ENCODE results near the gene UPB1.

Gene UPB1

GRCh38 chr22:24554313-24555164 is 59.4 kb downstream of the UPB1 start, which contains the start of gene GUCD1:
Gene GUCD1, minus strand, starts transcription at chr22:24555138. Its CDS starts 147 bp downstream, at chr22:24554991.
- Histone ChIP-seq H3K9me2 (replicated peaks; ENCODE audit: control insufficient read depth, low read length) (no peaks in the 10 kb centered on the region), H3K27ac (ENCODE audit: low read depth, low read length) (peak within 1 kb of the TSS; percentile 87), H3K4me3 (ENCODE audit: low read length) (peak within 1 kb of the TSS; percentile 92), H4K20me1 (ENCODE audit: control insufficient read depth, insufficient read depth, low read depth, low read length) (peaks cover 34% of the 10 kb centered on the region), H3K79me2 (ENCODE audit: control insufficient read depth, low read length) (peaks cover 95% of the 10 kb centered on the region), H3F3A (ENCODE audit: control insufficient read depth, insufficient read depth) (peaks cover 5% of the 10 kb centered on the region), H3K9me3 (ENCODE audit: control insufficient read depth, insufficient read depth, low read length) (no peaks in the 10 kb centered on the region), H3K36me3 (ENCODE audit: control insufficient read depth, low read length) (peaks cover 77% of the 10 kb centered on the region), H3K4me2 (ENCODE audit: low read length) (peak within 1 kb of the TSS; percentile 78), H3K27me3 (ENCODE audit: control insufficient read depth, low read length) (no peaks in the 10 kb centered on the region), H3K4me1 (ENCODE audit: control insufficient read depth, low read length) (peaks cover 51% of the 10 kb centered on the region)
- no peak for TF ChIP-seq CTCF (IDR thresholded peaks at IDR 0.05; ENCODE audit: low read depth, low read length, poor library complexity, severe bottlenecking)
- no peak for TF ChIP-seq EZH2phosphoT487 (IDR thresholded peaks at IDR 0.05; ENCODE audit: borderline replicate concordance, low read length)

GRCh38 chr22:24555165-24556039 is 60.3 kb downstream of the UPB1 start, which contains the start of gene SNRPD3:
Gene SNRPD3, plus strand, starts transcription at chr22:24555999. Its CDS starts 1,676 bp downstream, at chr22:24557675.
- H3F3A ChIP-seq (ENCODE audit: control insufficient read depth, insufficient read depth), result peaks cover 5% of the 10 kb centered on the region
- H3K9me2 ChIP-seq (replicated peaks; ENCODE audit: control insufficient read depth, low read length), result no peaks in the 10 kb centered on the region
- H4K20me1 ChIP-seq (ENCODE audit: control insufficient read depth, insufficient read depth, low read depth, low read length), result peaks cover 34% of the 10 kb centered on the region
- peaks cover 53% of the 10 kb centered on the region for H3K4me1 ChIP-seq (ENCODE audit: control insufficient read depth, low read length)
- TF ChIP-seq EZH2phosphoT487 (IDR thresholded peaks at IDR 0.05; ENCODE audit: borderline replicate concordance, low read length) (no peak), CTCF (IDR thresholded peaks at IDR 0.05; ENCODE audit: low read depth, low read length, poor library complexity, severe bottlenecking) (no peak)
- peak within 1 kb of the TSS; percentile 92 for H3K4me3 ChIP-seq (ENCODE audit: low read length)
- H3K4me2 ChIP-seq (ENCODE audit: low read length), result peak within 1 kb of the TSS; percentile 78
- H3K9me3 ChIP-seq (ENCODE audit: control insufficient read depth, insufficient read depth, low read length), result no peaks in the 10 kb centered on the region
- H3K79me2 ChIP-seq (ENCODE audit: control insufficient read depth, low read length), result peaks cover 95% of the 10 kb centered on the region
- H3K27me3 ChIP-seq (ENCODE audit: control insufficient read depth, low read length), result no peaks in the 10 kb centered on the region
- H3K36me3 ChIP-seq (ENCODE audit: control insufficient read depth, low read length), result peaks cover 73% of the 10 kb centered on the region
- peak within 1 kb of the TSS; percentile 87 for H3K27ac ChIP-seq (ENCODE audit: low read depth, low read length)

- Histone ChIP-seq H3K27ac (ENCODE audit: low read depth, low read length) (no peak overlapping the region), H3K9me2 (replicated peaks; ENCODE audit: control insufficient read depth, low read length) (no peaks in the 10 kb centered on the region), H3K27me3 (ENCODE audit: control insufficient read depth, low read length) (no peaks in the 10 kb centered on the region), H3K9me3 (ENCODE audit: control insufficient read depth, insufficient read depth, low read length) (no peaks in the 10 kb centered on the region), H3F3A (ENCODE audit: control insufficient read depth, insufficient read depth) (0 out of 2 replicates have a peak, but pooled peaks cover 2% of the 10 kb centered on the region), H3K4me1 (ENCODE audit: control insufficient read depth, low read length) (peaks cover 36% of the 10 kb centered on the region), H3K4me3 (ENCODE audit: low read length) (peak overlapping the region; percentile 8; the same call in 1 of the 2 replicates), H3K36me3 (ENCODE audit: control insufficient read depth, low read length) (peaks cover 74% of the 10 kb centered on the region), H3K4me2 (ENCODE audit: low read length) (peak overlapping the region; percentile 44; the same call in 1 of the 2 replicates), H4K20me1 (ENCODE audit: control insufficient read depth, insufficient read depth, low read depth, low read length) (peaks cover 31% of the 10 kb centered on the region), H3K79me2 (ENCODE audit: control insufficient read depth, low read length) (peaks cover 95% of the 10 kb centered on the region)
- TF ChIP-seq CTCF (IDR thresholded peaks at IDR 0.05; ENCODE audit: low read depth, low read length, poor library complexity, severe bottlenecking), result no peak
- TF ChIP-seq EZH2phosphoT487 (IDR thresholded peaks at IDR 0.05; ENCODE audit: borderline replicate concordance, low read length), result no peak
Measured at GRCh38 chr22:24559471-24559870, 64.3 kb downstream of the UPB1 start.

Measured in DOHH2 (cell line).